HG03565 (cell line): ENCODE results near the gene SPATA4.

Experiments
- ATAC-seq: cut with Tn5 transposase; IDR thresholded peaks from one replicate; pipeline ENCODE4 v1.9.1; 2021; ENCODE audit warnings: mild to moderate bottlenecking, moderate library complexity; ENCODE audit not compliant: unreplicated experiment

The SPATA4 gene

GRCh38 chr4:176191974-176192373 is 3.4 kb downstream of the SPATA4 start:
- ATAC-seq = no peak

GRCh38 chr4:176189891-176190795 is 5.2 kb downstream of the SPATA4 start:
- no peak for ATAC-seq

- ATAC-seq = no peak
Measured at GRCh38 chr4:176188654-176189053, 6.7 kb downstream of the SPATA4 start.

GRCh38 chr4:176187624-176188023 is 7.8 kb downstream of the SPATA4 start:
- ATAC-seq = peak; percentile 53

GRCh38 chr4:176186671-176187395 is 8.6 kb downstream of the SPATA4 start:
- ATAC-seq = no peak

GRCh38 chr4:176186067-176186466 is 9.3 kb downstream of the SPATA4 start:
- no peak for ATAC-seq

GRCh38 chr4:176185051-176185450 is 10.3 kb downstream of the SPATA4 start:
- ATAC-seq = no peak

GRCh38 chr4:176163041-176163440 is 32.3 kb downstream of the SPATA4 start:
- no peak for ATAC-seq

- ATAC-seq = no peak
Measured at GRCh38 chr4:176156656-176157055, 38.7 kb downstream of the SPATA4 start.

GRCh38 chr4:176153124-176153523 is 42.3 kb downstream of the SPATA4 start:
- no peak for ATAC-seq

GRCh38 chr4:176150704-176151103 is 44.7 kb downstream of the SPATA4 start:
- ATAC-seq = no peak

- no peak for ATAC-seq
Measured at GRCh38 chr4:176150356-176150682, 45.1 kb downstream of the SPATA4 start.

- no peak for ATAC-seq
Measured at GRCh38 chr4:176149680-176150355, 45.6 kb downstream of the SPATA4 start.

- no peak for ATAC-seq
Measured at GRCh38 chr4:176142253-176142652, 53.1 kb downstream of the SPATA4 start.

GRCh38 chr4:176139518-176139917 is 55.9 kb downstream of the SPATA4 start:
- ATAC-seq = no peak

- no peak for ATAC-seq
Measured at GRCh38 chr4:176137631-176138030, 57.8 kb downstream of the SPATA4 start.

- no peak for ATAC-seq
Measured at GRCh38 chr4:176134670-176135069, 60.7 kb downstream of the SPATA4 start.
